Measurements from ENCODE around the gene OR9Q2. TPM values are rescaled to one million over a fixed set of nuclear protein-coding genes. Genes with fewer than 3 reads are reported as not detected.

Gene OR9Q2
- total and polyA plus RNA-seq, 2 of the 13 experiments (the other 11 are each of a cell fraction or from before 2014, with no cell fraction given), result not detected

DNA sequence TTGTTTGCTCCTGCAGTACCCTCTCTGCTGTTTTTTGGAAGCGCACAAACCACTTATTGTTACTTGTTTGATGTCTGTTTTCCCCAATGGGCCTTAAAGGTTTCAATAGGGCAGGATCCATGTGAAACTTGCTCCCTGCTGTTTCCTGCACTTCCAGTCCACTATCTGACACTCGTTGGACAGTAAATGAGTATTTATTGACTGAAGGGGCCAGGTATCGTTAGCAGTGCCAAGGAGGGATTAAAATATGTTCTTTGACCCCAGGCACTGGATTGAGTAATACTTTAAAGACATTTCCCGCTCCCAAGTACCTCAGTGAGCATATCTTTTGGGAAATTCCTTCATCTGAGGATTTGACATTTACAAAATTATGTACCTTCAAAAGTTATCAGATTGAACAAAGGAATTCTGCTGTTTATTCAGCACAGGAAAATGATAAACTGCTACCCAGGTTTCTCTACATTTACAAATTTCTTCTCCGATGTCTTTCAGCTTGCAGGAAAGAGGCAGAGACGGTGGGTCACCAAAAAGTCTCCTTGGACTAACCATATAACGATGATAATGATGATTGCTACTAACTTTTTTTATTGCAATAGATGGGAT lies 23.3 kb upstream of the OR9Q2 start (continued):
- TF ChIP-seq, protein P1, sequence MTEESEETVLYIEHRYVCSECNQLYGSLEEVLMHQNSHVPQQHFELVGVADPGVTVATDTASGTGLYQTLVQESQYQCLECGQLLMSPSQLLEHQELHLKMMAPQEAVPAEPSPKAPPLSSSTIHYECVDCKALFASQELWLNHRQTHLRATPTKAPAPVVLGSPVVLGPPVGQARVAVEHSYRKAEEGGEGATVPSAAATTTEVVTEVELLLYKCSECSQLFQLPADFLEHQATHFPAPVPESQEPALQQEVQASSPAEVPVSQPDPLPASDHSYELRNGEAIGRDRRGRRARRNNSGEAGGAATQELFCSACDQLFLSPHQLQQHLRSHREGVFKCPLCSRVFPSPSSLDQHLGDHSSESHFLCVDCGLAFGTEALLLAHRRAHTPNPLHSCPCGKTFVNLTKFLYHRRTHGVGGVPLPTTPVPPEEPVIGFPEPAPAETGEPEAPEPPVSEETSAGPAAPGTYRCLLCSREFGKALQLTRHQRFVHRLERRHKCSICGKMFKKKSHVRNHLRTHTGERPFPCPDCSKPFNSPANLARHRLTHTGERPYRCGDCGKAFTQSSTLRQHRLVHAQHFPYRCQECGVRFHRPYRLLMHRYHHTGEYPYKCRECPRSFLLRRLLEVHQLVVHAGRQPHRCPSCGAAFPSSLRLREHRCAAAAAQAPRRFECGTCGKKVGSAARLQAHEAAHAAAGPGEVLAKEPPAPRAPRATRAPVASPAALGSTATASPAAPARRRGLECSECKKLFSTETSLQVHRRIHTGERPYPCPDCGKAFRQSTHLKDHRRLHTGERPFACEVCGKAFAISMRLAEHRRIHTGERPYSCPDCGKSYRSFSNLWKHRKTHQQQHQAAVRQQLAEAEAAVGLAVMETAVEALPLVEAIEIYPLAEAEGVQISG (CRISPR knock-in tag; IDR thresholded peaks at IDR 0.05), result peak; percentile 59
- TF ChIP-seq TOE1 (CRISPR knock-in tag; IDR thresholded peaks at IDR 0.05) (no peak), NAIF1 (CRISPR knock-in tag; IDR thresholded peaks at IDR 0.05; ENCODE audit: borderline replicate concordance) (no peak), FOXP1 (IDR thresholded peaks at IDR 0.05) (no peak), FOXP1 (CRISPR knock-in tag; IDR thresholded peaks at IDR 0.05) (peak; percentile 92), ATF7-NPFF (CRISPR knock-in tag; IDR thresholded peaks at IDR 0.05; ENCODE audit: low read depth) (peak; percentile 32; the same call in 1 of the 2 replicates), NCOR1 (IDR thresholded peaks at IDR 0.05; ENCODE audit: borderline replicate concordance, low read length) (peak; percentile 90), ARNT2 (CRISPR knock-in tag; IDR thresholded peaks at IDR 0.05; ENCODE audit: low read depth) (no peak), POGZ (CRISPR knock-in tag; IDR thresholded peaks at IDR 0.05) (peak; percentile 90), ZNF317 (CRISPR knock-in tag; IDR thresholded peaks at IDR 0.05) (no peak), ESRRA (CRISPR knock-in tag; IDR thresholded peaks at IDR 0.05; ENCODE audit: low read depth) (0 out of 2 replicates have a peak, but pooled peaks have one; percentile 53), MTA3 (CRISPR knock-in tag; IDR thresholded peaks at IDR 0.05) (no peak), ZNF607 (CRISPR knock-in tag; IDR thresholded peaks at IDR 0.05; ENCODE audit: borderline replicate concordance) (no peak), ZNF567 (CRISPR knock-in tag; IDR thresholded peaks at IDR 0.05; ENCODE audit: borderline replicate concordance) (no peak), FOXA1 (IDR thresholded peaks at IDR 0.05) (no peak), FOXA1 (CRISPR knock-in tag; IDR thresholded peaks at IDR 0.05) (peak; percentile 90)
- TF ChIP-seq, protein P2, sequence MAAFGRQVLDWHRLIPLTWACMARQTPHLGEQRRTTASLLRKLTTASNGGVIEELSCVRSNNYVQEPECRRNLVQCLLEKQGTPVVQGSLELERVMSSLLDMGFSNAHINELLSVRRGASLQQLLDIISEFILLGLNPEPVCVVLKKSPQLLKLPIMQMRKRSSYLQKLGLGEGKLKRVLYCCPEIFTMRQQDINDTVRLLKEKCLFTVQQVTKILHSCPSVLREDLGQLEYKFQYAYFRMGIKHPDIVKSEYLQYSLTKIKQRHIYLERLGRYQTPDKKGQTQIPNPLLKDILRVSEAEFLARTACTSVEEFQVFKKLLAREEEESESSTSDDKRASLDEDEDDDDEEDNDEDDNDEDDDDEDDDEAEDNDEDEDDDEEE (CRISPR knock-in tag; IDR thresholded peaks at IDR 0.05), result no peak
- TF ChIP-seq, protein P3, sequence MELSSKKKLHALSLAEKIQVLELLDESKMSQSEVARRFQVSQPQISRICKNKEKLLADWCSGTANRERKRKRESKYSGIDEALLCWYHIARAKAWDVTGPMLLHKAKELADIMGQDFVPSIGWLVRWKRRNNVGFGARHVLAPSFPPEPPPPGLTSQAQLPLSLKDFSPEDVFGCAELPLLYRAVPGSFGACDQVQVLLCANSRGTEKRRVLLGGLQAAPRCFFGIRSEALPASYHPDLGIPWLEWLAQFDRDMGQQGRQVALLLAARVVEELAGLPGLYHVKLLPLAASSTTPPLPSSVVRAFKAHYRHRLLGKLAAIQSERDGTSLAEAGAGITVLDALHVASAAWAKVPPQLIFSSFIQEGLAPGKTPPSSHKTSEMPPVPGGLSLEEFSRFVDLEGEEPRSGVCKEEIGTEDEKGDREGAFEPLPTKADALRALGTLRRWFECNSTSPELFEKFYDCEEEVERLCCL (CRISPR knock-in tag; IDR thresholded peaks at IDR 0.05; ENCODE audit: borderline replicate concordance), result no peak

Measured in HepG2 (cell line).